Liver (tissue), 3 donors: Measurements from ENCODE around the gene MIPEP.

Experiments
- EGR1 ChIP-seq, 2 donors: IDR thresholded peaks; 2 replicates each; pipeline ENCODE4 v1.6.1; 2016 to 2018; ENCODE audit warnings: antibody characterized with exemption in 2 of 2, low read depth in 2 of 2
- HNF4G ChIP-seq: IDR thresholded peaks from 2 replicates; pipeline ENCODE4 v1.6.1; 2016; ENCODE audit warnings: antibody characterized with exemption
- RAD21 ChIP-seq, 2 donors: IDR thresholded peaks; 2 replicates each; pipeline ENCODE4 v1.6.1; 2016; ENCODE audit warnings: antibody characterized with exemption in 2 of 2, mild to moderate bottlenecking in 2 of 2
- TF ChIP-seq, protein P1 (sequence below): IDR thresholded peaks from 2 replicates; pipeline ENCODE4 v1.6.1; 2016; ENCODE audit warnings: antibody characterized with exemption
- TF ChIP-seq, protein P2 (sequence below): fragments of 150-350 bp; IDR thresholded peaks from 2 replicates; pipeline ENCODE4 v1.5.1; 2017; ENCODE audit warnings: improper control_type of control experiment, low read depth, low read length; ENCODE audit not compliant: missing input control
- donor health status: healthy.
- donor health status: healthy.

DNA sequence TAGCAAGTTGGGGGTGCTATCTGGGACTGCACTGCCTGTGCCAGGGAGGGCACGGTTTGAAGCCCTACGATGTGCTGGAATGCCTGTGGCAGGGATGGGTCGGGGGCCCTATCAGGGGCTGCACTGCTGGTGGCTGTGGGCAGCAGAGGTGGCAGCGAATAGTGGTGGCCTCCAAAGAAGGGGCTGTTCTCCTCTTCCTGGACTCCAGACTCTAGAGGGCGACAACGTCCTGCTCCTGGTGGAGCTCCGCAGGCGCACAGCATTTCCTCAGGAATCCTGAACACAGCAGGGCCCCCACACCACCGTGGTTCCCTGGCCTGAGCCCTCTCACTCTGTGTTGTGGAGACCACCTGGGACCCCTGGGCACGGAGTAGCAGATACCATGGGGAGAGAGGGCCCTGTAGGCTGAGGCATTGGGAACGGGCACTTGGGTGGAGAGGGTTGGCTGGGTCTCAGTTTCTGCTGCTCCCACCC, 173.4 kb downstream of the MIPEP start:
- TF ChIP-seq, protein P1, sequence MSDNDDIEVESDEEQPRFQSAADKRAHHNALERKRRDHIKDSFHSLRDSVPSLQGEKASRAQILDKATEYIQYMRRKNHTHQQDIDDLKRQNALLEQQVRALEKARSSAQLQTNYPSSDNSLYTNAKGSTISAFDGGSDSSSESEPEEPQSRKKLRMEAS, result no peak
- no peak for TF ChIP-seq EGR1 (IDR thresholded peaks at IDR 0.05; ENCODE audit: low read depth in 2 of 2)
- TF ChIP-seq, protein P2, sequence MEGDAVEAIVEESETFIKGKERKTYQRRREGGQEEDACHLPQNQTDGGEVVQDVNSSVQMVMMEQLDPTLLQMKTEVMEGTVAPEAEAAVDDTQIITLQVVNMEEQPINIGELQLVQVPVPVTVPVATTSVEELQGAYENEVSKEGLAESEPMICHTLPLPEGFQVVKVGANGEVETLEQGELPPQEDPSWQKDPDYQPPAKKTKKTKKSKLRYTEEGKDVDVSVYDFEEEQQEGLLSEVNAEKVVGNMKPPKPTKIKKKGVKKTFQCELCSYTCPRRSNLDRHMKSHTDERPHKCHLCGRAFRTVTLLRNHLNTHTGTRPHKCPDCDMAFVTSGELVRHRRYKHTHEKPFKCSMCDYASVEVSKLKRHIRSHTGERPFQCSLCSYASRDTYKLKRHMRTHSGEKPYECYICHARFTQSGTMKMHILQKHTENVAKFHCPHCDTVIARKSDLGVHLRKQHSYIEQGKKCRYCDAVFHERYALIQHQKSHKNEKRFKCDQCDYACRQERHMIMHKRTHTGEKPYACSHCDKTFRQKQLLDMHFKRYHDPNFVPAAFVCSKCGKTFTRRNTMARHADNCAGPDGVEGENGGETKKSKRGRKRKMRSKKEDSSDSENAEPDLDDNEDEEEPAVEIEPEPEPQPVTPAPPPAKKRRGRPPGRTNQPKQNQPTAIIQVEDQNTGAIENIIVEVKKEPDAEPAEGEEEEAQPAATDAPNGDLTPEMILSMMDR, result no peak
- TF ChIP-seq RAD21 (IDR thresholded peaks at IDR 0.05), result peak in 1 of 2 donors; percentile 38
- no peak for TF ChIP-seq HNF4G
